ENCODE measurements around the gene ZCRB1.
"Not testable (repeated sequence)": the region's sequence is repeated elsewhere in the genome, so short reads cannot be mapped to it uniquely, and the experiment has no call there.

Gene ZCRB1

DNA sequence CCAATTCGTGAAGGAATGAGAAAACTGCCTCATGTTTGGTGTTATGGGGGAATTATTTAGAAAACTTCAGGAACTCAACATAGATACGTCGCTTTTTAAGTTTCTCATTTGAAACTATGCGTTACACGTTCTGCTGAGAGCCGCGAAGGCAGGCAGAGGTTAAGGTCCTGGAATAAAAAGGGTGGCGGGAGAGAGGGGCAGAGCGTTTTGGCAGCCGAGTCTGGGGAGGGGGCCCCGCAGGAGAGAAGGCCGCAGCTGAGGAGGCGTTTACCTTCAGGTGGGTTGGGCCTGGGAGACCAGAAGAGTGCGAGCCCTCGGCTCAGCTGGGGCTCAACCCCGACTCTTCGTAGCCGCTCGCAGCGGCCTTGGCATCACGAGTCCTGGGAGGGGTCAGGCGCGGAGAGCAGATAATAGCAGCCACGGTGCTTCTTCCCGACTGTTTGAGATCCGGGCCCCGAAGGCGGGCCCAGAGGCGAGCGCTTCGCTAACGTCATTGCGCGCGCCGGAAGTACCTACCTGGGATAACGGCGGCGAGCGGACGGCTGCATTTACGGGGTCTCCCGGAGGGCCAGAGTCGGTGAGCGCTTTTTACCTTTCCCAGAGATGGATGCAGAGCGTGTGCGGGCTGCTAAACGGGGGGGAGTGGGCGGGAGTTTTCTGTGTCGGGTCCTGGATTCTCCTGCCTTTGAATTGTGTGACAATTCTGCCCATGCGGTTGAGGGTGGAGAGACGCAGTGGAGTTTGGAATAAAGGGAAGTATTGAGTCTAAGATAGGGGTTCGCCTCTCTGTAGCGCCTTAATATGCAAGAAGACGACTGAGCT is at the start of gene ZCRB1, which contains the start of gene PPHLN1:
TSS of gene ZCRB1 (minus strand) at position 442 of the 822 bp plus-strand sequence. CDS start 1,992 bp downstream, outside the sequence.
TSS of gene PPHLN1 (plus strand) at position 515 of the 822 bp plus-strand sequence. CDS start 9,736 bp downstream, outside the sequence.
- DNase-seq (ENCODE audit: low read depth in 2 of 2) = peak; percentile 72 to 78

- DNase-seq (ENCODE audit: low read depth in 2 of 2) = no peak
Measured at GRCh38 chr12:42373669-42374068, 47.8 kb upstream of the ZCRB1 start.

- no peak for DNase-seq (ENCODE audit: low read depth in 2 of 2)
Measured at GRCh38 chr12:42372154-42372791, 46.4 kb upstream of the ZCRB1 start.

DNA sequence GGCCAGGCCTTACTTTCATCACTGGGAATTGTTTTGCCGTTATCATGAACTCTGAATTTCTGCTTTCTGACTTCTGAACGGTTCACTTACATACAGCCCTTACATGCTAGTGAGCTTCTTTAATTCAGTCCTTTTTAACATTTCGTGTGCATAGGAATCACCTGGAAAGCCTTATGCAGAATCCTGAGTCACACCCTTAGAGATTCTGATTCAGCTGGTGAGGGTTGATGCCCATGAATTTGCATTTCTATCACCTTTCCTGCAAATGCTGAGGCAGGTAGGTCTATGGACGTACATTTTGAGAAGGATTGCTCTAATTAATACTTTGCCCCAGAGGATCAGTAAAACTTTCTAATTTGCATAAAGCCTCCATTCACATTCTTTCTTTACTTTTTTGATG is 44.1 kb upstream of the ZCRB1 start:
- DNase-seq (ENCODE audit: low read depth in 2 of 2) = no peak

DNA sequence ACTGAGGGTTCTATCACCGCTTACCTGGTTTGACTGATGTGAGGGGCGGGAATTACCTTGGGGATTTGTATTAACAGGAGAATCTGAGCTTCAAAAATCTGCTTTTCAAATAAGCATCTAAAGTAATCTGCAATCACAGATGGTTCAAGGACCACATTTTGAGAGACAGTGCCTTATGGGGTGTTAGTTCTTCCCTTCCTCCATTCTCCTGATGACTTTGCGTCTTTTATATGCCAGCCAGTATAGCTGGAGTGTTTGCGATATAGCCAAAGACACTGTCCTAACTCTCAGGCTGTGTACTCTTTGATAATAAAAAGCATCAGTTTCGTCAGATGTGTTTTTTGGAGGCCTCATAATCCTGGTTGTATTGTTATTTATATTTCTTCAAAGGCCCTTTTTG is 39.6 kb upstream of the ZCRB1 start:
- DNase-seq (ENCODE audit: low read depth in 2 of 2) = no peak

DNA sequence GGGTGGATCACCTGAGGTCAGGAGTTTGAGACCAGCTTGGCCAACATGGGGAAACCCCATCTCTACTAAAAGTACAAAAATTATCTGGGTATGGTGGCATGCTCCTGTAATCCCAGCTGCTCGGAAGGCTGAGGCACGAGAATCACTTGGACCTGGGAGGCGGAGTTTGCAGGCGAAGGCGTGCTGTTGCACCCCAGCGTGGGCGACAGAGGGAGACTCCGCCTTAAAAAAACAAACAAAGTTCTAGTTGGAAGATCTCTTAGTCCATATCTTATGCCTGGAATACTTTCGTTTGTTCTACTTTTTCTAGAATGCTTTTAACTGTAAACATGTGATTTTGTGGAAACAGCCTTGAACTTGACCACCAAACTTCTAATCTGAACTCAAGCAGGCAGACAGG is 38.8 kb upstream of the ZCRB1 start:
- no peak for DNase-seq (ENCODE audit: low read depth in 2 of 2)

GRCh38 chr12:42362647-42363260 is 36.9 kb upstream of the ZCRB1 start:
- DNase-seq (ENCODE audit: low read depth in 2 of 2) = no peak

- DNase-seq (ENCODE audit: low read depth in 2 of 2) = no peak
Measured at GRCh38 chr12:42361909-42362646, 36.2 kb upstream of the ZCRB1 start.

DNA sequence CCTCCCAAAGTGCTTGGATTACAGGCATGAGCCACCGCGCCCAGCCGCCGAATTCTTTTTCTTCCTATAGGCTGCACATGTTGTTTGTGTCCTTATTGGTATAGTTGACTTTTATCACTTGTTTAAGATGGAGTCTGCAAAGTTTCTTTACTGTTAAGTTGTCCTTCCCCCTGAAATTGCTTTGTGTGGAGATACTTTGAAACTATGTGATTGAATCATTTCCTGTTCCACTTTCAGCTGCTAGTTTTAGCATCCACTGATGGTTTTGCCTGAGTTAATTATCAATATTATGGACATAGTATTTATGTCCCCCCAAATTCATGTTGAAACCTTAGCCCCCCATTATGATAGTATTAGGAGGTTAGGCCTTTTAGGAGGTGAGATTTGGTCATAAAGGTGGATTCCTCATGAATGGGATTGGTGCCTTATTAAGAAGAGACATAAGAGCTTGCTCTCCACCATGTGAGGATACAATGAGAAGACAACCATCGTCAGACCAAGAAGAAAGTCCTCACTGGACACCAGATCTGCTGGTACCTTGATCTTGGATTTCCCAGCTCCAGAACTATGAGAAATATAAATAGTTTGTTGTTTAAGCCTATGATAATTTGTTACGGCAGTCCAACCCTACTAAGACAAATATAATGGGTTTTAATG is 35.0 kb upstream of the ZCRB1 start:
- DNase-seq (ENCODE audit: low read depth in 2 of 2) = no peak

GRCh38 chr12:42356344-42356743 is 30.4 kb upstream of the ZCRB1 start:
- DNase-seq (ENCODE audit: low read depth in 2 of 2) = no peak

DNA sequence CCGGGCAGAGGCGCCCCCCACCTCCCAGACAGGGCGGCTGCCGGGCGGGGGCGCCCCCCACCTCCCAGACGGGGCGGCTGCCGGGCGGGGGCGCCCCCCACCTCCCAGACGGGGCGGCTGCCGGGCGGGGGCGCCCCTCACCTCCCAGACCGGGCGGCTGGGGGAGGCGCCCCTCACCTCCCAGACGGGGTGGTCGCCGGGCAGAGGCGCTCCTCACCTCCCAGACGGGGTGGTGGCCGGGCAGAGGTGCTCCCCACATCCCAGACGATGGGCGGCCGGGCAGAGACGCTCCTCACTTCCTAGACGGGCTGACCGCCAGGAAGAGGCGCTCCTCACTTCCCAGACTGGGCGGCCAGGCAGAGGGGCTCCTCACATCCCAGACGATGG is 24.1 kb upstream of the ZCRB1 start:
- not testable (repeated sequence) for DNase-seq (ENCODE audit: low read depth in 2 of 2)

DNA sequence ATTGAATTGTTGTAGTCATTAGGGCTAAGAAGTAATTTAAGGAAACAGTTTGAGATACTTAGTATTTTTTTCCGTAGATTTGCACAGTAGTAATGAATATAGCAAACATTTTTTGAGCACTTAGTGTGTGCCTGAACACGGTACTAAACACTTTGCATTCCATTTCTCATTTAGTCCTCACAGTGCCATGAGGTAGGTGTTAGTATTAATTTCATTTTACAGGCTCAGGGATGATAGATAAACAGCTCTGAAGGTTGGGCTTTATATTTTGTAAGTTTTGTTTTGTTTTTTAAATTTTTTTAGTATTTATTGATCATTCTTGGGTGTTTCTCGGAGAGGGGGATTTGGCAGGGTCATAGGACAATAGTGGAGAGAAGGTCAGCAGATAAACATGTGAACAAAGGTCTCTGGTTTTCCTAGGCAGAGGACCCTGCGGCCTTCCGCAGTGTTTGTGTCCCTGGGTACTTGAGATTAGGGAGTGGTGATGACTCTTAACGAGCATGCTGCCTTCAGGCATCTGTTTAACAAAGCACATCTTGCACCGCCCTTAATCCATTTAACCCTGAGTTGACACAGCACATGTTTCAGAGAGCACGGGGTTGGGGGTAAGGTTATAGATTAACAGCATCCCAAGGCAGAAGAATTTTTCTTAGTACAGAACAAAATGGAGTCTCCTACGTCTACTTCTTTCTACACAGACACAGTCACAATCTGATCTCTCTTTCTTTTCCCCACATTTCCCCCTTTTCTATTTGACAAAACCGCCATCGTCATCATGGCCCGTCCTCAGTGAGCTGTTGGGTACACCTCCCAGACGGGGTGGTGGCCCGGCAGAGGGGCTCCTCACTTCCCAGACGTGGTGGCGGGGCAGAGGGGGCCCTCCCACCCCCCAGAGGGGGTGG is 23.5 kb upstream of the ZCRB1 start:
- not testable (repeated sequence) for DNase-seq (ENCODE audit: low read depth in 2 of 2)

- DNase-seq (ENCODE audit: low read depth in 2 of 2) = no peak
Measured at GRCh38 chr12:42346403-42347002, 20.6 kb upstream of the ZCRB1 start.

GRCh38 chr12:42343721-42344120 is 17.8 kb upstream of the ZCRB1 start:
- DNase-seq (ENCODE audit: low read depth in 2 of 2) = no peak

DNA sequence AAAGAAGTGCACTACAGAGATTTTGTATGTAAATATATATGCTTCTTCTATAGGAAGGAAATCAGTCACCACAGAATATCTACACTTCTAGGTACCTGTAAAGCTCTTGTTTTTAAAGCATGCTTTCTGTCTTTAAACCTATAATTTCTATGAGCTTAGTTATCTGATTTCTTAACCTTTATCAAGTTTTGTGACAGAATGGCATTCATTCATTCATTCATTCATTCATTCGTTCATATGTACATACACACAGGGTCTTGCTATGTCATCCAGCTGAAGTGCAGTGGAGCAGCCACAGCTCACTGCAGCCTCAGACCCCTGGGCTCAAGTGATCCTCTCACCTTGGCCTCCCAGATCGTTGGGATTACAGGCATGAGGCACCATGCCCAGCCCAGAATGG is 16.1 kb upstream of the ZCRB1 start:
- DNase-seq (ENCODE audit: low read depth in 2 of 2) = no peak

GRCh38 chr12:42338280-42338679 is 12.4 kb upstream of the ZCRB1 start:
- no peak for DNase-seq (ENCODE audit: low read depth in 2 of 2)

GRCh38 chr12:42336286-42336685 is 10.4 kb upstream of the ZCRB1 start:
- DNase-seq (ENCODE audit: low read depth in 2 of 2) = no peak

DNA sequence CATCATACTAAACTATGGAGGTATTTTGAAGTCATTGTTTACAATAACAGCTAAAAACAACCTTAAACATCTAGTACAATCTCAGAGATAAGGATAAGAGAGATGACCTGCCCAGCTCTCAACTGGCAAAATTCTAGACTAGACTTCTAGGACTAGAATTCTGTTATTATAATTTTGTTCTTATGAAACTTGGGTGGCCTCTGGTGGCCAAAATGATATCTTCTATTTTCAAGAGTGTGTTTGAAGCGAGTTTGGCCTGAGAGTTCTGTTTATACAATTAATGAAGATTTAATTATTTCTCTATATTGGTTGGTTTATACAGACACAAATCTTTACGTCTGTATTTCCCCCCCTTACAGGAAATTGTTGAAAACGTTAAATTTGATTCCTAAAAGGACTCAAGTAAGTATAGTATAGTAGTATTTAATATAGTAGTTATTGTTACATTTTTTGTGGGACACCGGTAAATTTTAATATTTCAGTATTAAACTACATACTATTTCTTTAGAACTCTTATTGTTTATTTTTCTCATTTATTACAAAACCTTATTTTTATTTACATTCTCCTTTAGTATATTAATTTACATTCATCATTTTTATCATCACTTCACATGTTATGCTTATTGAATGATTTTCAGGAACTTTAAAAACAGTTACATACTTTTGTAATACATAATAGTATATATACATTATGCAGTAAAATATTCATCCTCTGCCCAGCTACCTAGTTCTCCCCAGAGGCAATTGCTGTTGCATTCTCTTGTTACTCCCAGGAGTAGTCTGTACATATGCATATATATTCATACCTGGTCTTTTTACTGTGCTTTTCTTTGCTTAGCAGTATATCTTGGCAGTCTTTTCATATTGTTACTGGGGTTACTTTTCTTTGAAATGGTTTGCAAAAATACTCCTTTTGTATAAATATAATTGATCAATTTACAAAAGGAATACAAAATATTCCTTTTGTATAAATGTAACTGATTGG is 6.7 kb upstream of the ZCRB1 start:
- no peak for DNase-seq (ENCODE audit: low read depth in 2 of 2)

GRCh38 chr12:42330097-42330496 is 4.2 kb upstream of the ZCRB1 start:
- DNase-seq (ENCODE audit: low read depth in 2 of 2) = not testable (repeated sequence)

Measured in stimulated activated CD8-positive, alpha-beta memory T cell treated with anti-CD3 and anti-CD28 coated beads, Interleukin-2, amount 100 ng/mL, for 48 hours (primary cell).